ENCODE results near the gene SLC25A13.

The SLC25A13 gene

GRCh38 chr7:96203786-96204185 is 118.1 kb downstream of the SLC25A13 start:
- DNase-seq (ENCODE audit: low read depth in 2 of 2), result no peak

- no peak for DNase-seq (ENCODE audit: low read depth in 2 of 2)
Observed at GRCh38 chr7:96202102-96202501, 119.8 kb downstream of the SLC25A13 start.

- no peak for DNase-seq (ENCODE audit: low read depth in 2 of 2)
Observed at GRCh38 chr7:96200740-96201139, 121.2 kb downstream of the SLC25A13 start.

GRCh38 chr7:96199421-96199820 is 122.5 kb downstream of the SLC25A13 start:
- DNase-seq (ENCODE audit: low read depth in 2 of 2), result no peak

- no peak for DNase-seq (ENCODE audit: low read depth in 2 of 2)
Observed at GRCh38 chr7:96198047-96198636, 123.8 kb downstream of the SLC25A13 start.

GRCh38 chr7:96196676-96197075 is 125.2 kb downstream of the SLC25A13 start:
- no peak for DNase-seq (ENCODE audit: low read depth in 2 of 2)

GRCh38 chr7:96189129-96189820 is 132.6 kb downstream of the SLC25A13 start:
- DNase-seq (ENCODE audit: low read depth in 2 of 2), result no peak

GRCh38 chr7:96188591-96188991 is 133.3 kb downstream of the SLC25A13 start:
- no peak for DNase-seq (ENCODE audit: low read depth in 2 of 2)

GRCh38 chr7:96188174-96188581 is 133.7 kb downstream of the SLC25A13 start:
- DNase-seq (ENCODE audit: low read depth in 2 of 2), result no peak

GRCh38 chr7:96187735-96188134 is 134.2 kb downstream of the SLC25A13 start:
- no peak for DNase-seq (ENCODE audit: low read depth in 2 of 2)

GRCh38 chr7:96184783-96185182 is 137.1 kb downstream of the SLC25A13 start:
- no peak for DNase-seq (ENCODE audit: low read depth in 2 of 2)

- no peak for DNase-seq (ENCODE audit: low read depth in 2 of 2)
Observed at GRCh38 chr7:96183163-96183670, 138.7 kb downstream of the SLC25A13 start.

- no peak for DNase-seq (ENCODE audit: low read depth in 2 of 2)
Observed at GRCh38 chr7:96182424-96183158, 139.3 kb downstream of the SLC25A13 start.

- no peak for DNase-seq (ENCODE audit: low read depth in 2 of 2)
Observed at GRCh38 chr7:96181174-96181573, 140.7 kb downstream of the SLC25A13 start.

GRCh38 chr7:96179837-96180236 is 142.1 kb downstream of the SLC25A13 start:
- no peak for DNase-seq (ENCODE audit: low read depth in 2 of 2)

GRCh38 chr7:96179341-96179740 is 142.6 kb downstream of the SLC25A13 start:
- DNase-seq (ENCODE audit: low read depth in 2 of 2), result no peak

GRCh38 chr7:96178581-96178980 is 143.3 kb downstream of the SLC25A13 start:
- no peak for DNase-seq (ENCODE audit: low read depth in 2 of 2)

GRCh38 chr7:96177353-96177752 is 144.5 kb downstream of the SLC25A13 start:
- no peak for DNase-seq (ENCODE audit: low read depth in 2 of 2)

GRCh38 chr7:96174812-96175211 is 147.1 kb downstream of the SLC25A13 start:
- DNase-seq (ENCODE audit: low read depth in 2 of 2), result no peak

GRCh38 chr7:96173781-96174180 is 148.1 kb downstream of the SLC25A13 start:
- no peak for DNase-seq (ENCODE audit: low read depth in 2 of 2)

- DNase-seq (ENCODE audit: low read depth in 2 of 2), result no peak
Observed at GRCh38 chr7:96169439-96169838, 152.5 kb downstream of the SLC25A13 start.

GRCh38 chr7:96167424-96167823 is 154.5 kb downstream of the SLC25A13 start:
- no peak for DNase-seq (ENCODE audit: low read depth in 2 of 2)

GRCh38 chr7:96161897-96162296 is 160.0 kb downstream of the SLC25A13 start:
- DNase-seq (ENCODE audit: low read depth in 2 of 2), result no peak
